Thyroid gland (tissue), 4 donors: ENCODE results near the gene ID2. TPM values are rescaled to one million over a fixed set of nuclear protein-coding genes. Genes with fewer than 3 reads are reported as not detected.

Source experiments
- DNase-seq, 2 donors: peaks; one replicate each; pipeline ENCODE4 v3.0.0-alpha.2; 2019
- H3K27ac ChIP-seq, 3 donors: fragments of 200-600 bp; sonication (generic); 1 replicate in 2 of 3; 2 replicates in 1 of 3; pipeline ENCODE4 v1.5.1; 2016 to 2019; ENCODE audit warnings: mild to moderate bottlenecking in 1 of 3, moderate library complexity in 1 of 3
- H3K27me3 ChIP-seq: fragments of 200-600 bp; sonication (generic); one replicate; pipeline ENCODE4 v1.5.1; 2019
- H3K36me3 ChIP-seq, 2 donors: fragments of 200-600 bp; sonication (generic); one replicate each; pipeline ENCODE4 v1.5.1; 2016 to 2019
- H3K4me1 ChIP-seq, 2 donors: fragments of 200-600 bp; sonication (generic); one replicate each; pipeline ENCODE4 v1.5.1; 2017 to 2019
- H3K4me3 ChIP-seq, 3 donors: fragments of 200-600 bp; sonication (generic); replicated peaks in 1 of 3; 1 replicate in 2 of 3; 2 replicates in 1 of 3; pipeline ENCODE4 v1.5.1; 2016; ENCODE audit warnings: mild to moderate bottlenecking in 1 of 3
- H3K9me3 ChIP-seq: fragments of 200-600 bp; sonication (generic); one replicate; pipeline ENCODE4 v1.5.1; 2017
- POLR2A ChIP-seq, 2 donors: fragments of 450-650 bp; IDR thresholded peaks; one replicate each; pipeline ENCODE4 v1.6.1; 2017; ENCODE audit warnings: antibody characterized with exemption in 2 of 2, mild to moderate bottlenecking in 2 of 2, moderate library complexity in 1 of 2
- WGBS, 2 donors: methylation state at CpG; one replicate each; pipeline ENCODE4 v1.1.5; 2017; 5-methylcytosine and 5-hydroxymethylcytosine counted together
- intact Hi-C: fragments of 100-400 bp; cut with DNase I; formaldehyde crosslinking; loops from one replicate; pipeline ENCODE4 v1.15.1; 2023
- total RNA-seq, 4 donors: library from RNA; depleted of rRNA; stranded (reverse); fragments of >200 nt; gene quantifications; one replicate each; pipeline ENCODE4 v1.2.3, GENCODE V29; 2016
- TF ChIP-seq, protein P1 (sequence below), 6 experiments: fragments of 200-600 bp in 3 of 6; fragments of 450-650 bp in 3 of 6; sonication (generic) in 3 of 6; IDR thresholded peaks; one replicate each; pipeline ENCODE4 v1.5.1; 2016 to 2019; ENCODE audit warnings: antibody characterized with exemption in 6 of 6, mild to moderate bottlenecking in 2 of 6, inconsistent platforms in 1 of 6, moderate library complexity in 1 of 6

Gene ID2
- total RNA-seq, 4 donors from 2014 or later: 226 to 298 (median 247) TPM

DNA sequence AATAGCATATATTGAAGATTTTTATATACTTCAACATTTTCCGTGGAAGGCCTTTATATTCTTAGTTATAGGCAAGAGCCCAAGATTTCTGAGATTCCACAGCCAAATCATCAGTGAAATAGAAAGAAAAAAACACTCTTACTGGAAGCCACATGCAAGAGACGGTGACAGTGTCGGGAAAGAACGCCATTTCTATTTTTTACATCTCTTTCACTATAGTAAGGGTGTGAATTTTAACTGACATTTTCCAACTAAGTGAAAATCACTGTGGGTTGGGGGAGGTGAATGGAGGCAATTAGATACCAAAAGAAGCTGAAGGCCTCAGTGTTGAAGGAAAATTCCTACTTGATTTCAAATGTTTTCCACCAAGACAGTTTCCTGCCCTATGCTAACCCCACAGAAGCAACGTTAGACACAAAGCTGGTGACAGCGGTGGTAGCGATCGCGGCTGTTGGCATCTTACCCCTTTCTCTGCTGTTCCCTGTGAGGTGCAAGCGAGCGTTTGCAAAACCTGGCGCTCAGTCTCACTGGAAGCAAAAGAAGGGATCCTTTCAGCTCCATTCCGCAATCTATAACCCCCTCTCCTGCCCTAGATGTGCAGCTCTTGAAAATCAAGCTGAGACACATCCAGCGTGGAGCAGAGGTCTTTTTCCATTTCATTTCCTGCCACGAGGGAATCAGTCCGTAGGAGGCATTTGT lies 20.0 kb downstream of the ID2 start:
- Histone ChIP-seq H3K9me3 (no peaks in the 10 kb centered on the region), H3K27ac (no peak overlapping the region), H3K27me3 (no peaks in the 10 kb centered on the region), H3K4me1 (no peaks in the 10 kb centered on the region), H3K4me3 (no peak overlapping the region), H3K36me3 (no peaks in the 10 kb centered on the region)
- intact Hi-C loops: no loop called here
- DNase-seq: no peak
- 85 to 89% methylated on average over 16 of the region's 16 CpGs for WGBS, 2 donors
- TF ChIP-seq, protein P1, sequence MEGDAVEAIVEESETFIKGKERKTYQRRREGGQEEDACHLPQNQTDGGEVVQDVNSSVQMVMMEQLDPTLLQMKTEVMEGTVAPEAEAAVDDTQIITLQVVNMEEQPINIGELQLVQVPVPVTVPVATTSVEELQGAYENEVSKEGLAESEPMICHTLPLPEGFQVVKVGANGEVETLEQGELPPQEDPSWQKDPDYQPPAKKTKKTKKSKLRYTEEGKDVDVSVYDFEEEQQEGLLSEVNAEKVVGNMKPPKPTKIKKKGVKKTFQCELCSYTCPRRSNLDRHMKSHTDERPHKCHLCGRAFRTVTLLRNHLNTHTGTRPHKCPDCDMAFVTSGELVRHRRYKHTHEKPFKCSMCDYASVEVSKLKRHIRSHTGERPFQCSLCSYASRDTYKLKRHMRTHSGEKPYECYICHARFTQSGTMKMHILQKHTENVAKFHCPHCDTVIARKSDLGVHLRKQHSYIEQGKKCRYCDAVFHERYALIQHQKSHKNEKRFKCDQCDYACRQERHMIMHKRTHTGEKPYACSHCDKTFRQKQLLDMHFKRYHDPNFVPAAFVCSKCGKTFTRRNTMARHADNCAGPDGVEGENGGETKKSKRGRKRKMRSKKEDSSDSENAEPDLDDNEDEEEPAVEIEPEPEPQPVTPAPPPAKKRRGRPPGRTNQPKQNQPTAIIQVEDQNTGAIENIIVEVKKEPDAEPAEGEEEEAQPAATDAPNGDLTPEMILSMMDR (IDR thresholded peaks at IDR 0.05): no peak
- TF ChIP-seq POLR2A (IDR thresholded peaks at IDR 0.05): no peak

- intact Hi-C loops: no loop called here
- DNase-seq: no peak
- Histone ChIP-seq H3K4me1 (no peaks in the 10 kb centered on the region), H3K9me3 (no peaks in the 10 kb centered on the region), H3K36me3 (no peaks in the 10 kb centered on the region), H3K27me3 (no peaks in the 10 kb centered on the region), H3K27ac (no peak overlapping the region), H3K4me3 (no peak overlapping the region)
- WGBS, 2 donors: 67 to 82% methylated on average over 3 of the region's 3 CpGs
- TF ChIP-seq POLR2A (IDR thresholded peaks at IDR 0.05): no peak
- TF ChIP-seq, protein P1 (IDR thresholded peaks at IDR 0.05): no peak
These were observed 23.1 kb downstream of the ID2 start for GRCh38 chr2:8704906-8705305.

GRCh38 chr2:8709611-8710010 lies 27.8 kb downstream of the ID2 start:
- H3K36me3 ChIP-seq: no peaks in the 10 kb centered on the region
- H3K4me1 ChIP-seq: no peaks in the 10 kb centered on the region
- no peaks in the 10 kb centered on the region for H3K27me3 ChIP-seq
- no peaks in the 10 kb centered on the region for H3K9me3 ChIP-seq
- intact Hi-C loops: no loop called here
- no peak overlapping the region for H3K4me3 ChIP-seq
- DNase-seq: no peak
- WGBS, 2 donors: 88 to 89% methylated on average over 14 of the region's 14 CpGs
- H3K27ac ChIP-seq: no peak overlapping the region
- no peak for TF ChIP-seq POLR2A (IDR thresholded peaks at IDR 0.05)
- TF ChIP-seq, protein P1 (IDR thresholded peaks at IDR 0.05): no peak

- Histone ChIP-seq H3K27ac (no peak overlapping the region), H3K4me1 (no peaks in the 10 kb centered on the region), H3K27me3 (no peaks in the 10 kb centered on the region), H3K36me3 (no peaks in the 10 kb centered on the region), H3K4me3 (no peak overlapping the region), H3K9me3 (no peaks in the 10 kb centered on the region)
- no peak for DNase-seq
- WGBS, 2 donors: 75 to 81% methylated on average over 3 of the region's 3 CpGs
- TF ChIP-seq POLR2A (IDR thresholded peaks at IDR 0.05): no peak
- TF ChIP-seq, protein P1 (IDR thresholded peaks at IDR 0.05): no peak
- intact Hi-C loops: no loop called here
These were observed 29.1 kb downstream of the ID2 start for GRCh38 chr2:8710951-8711350.

- no peak for DNase-seq
- Histone ChIP-seq H3K36me3 (no peaks in the 10 kb centered on the region), H3K4me1 (no peaks in the 10 kb centered on the region), H3K9me3 (no peaks in the 10 kb centered on the region), H3K4me3 (no peak overlapping the region), H3K27me3 (no peaks in the 10 kb centered on the region), H3K27ac (no peak overlapping the region)
- 83 to 96% methylated on average over 7 of the region's 7 CpGs for WGBS, 2 donors
- TF ChIP-seq POLR2A (IDR thresholded peaks at IDR 0.05): no peak
- TF ChIP-seq, protein P1 (IDR thresholded peaks at IDR 0.05): no peak
- intact Hi-C loops: no loop called here
These were observed 32.4 kb downstream of the ID2 start for GRCh38 chr2:8714283-8714682.
